Endothelial cell (in vitro differentiated cells): Measurements from ENCODE around the gene EXOC3L4. TPM values are rescaled to one million over a fixed set of nuclear protein-coding genes. Genes with fewer than 3 reads are reported as not detected.

ENCODE experiments used
- DNase-seq: peaks from one replicate; pipeline ENCODE4 v3.0.0; 2021; ENCODE audit warnings: low spot score
- H3K27ac Mint-ChIP-seq: one replicate; pipeline ENCODE4 v1.8.0; 2021; ENCODE audit warnings: mixed read lengths, inconsistent platforms; ENCODE audit not compliant: unreplicated experiment
- H3K27me3 Mint-ChIP-seq: one replicate; pipeline ENCODE4 v1.8.0; 2021; ENCODE audit warnings: mild to moderate bottlenecking, moderate library complexity, mixed read lengths, inconsistent platforms; ENCODE audit not compliant: unreplicated experiment
- H3K36me3 Mint-ChIP-seq: one replicate; pipeline ENCODE4 v1.8.0; 2021; ENCODE audit warnings: mild to moderate bottlenecking, low read depth, mixed read lengths, inconsistent platforms; ENCODE audit not compliant: unreplicated experiment
- H3K4me1 Mint-ChIP-seq: one replicate; pipeline ENCODE4 v1.8.0; 2021; ENCODE audit warnings: mild to moderate bottlenecking, mixed read lengths, inconsistent platforms; ENCODE audit not compliant: unreplicated experiment
- H3K4me3 Mint-ChIP-seq: one replicate; pipeline ENCODE4 v1.8.0; 2021; ENCODE audit warnings: mild to moderate bottlenecking, mixed read lengths, inconsistent platforms; ENCODE audit not compliant: unreplicated experiment
- H3K9me3 Mint-ChIP-seq: one replicate; pipeline ENCODE4 v1.8.0; 2021; ENCODE audit warnings: mixed read lengths, inconsistent platforms; ENCODE audit not compliant: unreplicated experiment
- total RNA-seq: library from RNA; stranded (reverse); fragmentation: NEBNext Ultra II Directional; extraction: Animal tissue kit (Norgen Biotek cat#: 25700); gene quantifications from one replicate; pipeline ENCODE4 v1.2.1, GENCODE V29; 2021; ENCODE audit not compliant: unreplicated experiment
- TF ChIP-seq, protein P1 (sequence below): fragments of 200-600 bp; sonication (generic); IDR thresholded peaks from one replicate; pipeline ENCODE4 v1.5.0; 2021; ENCODE audit warnings: antibody characterized with exemption; ENCODE audit not compliant: unreplicated experiment

The EXOC3L4 gene
- total RNA-seq, 1 donor from 2014 or later, result not detected

DNA sequence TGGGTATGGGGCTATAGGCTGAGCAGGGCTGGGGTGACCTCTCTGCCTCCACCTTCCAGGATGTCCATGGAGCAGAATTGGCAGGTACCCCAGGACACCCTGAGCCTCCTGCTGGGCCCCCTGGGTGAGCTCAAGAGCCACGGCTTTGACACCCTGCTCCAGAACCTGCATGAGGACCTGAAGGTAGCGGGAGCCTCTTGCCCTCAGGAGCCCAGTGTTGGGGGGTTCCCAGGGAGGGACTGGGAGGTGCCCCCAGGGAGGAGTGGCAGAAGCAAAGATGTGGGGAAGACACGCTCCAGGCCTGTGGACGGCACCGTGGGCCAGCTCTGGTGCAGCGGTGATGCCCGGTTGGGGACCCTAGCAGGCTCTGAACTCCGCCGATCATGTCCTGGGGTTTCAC lies 37.1 kb downstream of the EXOC3L4 start:
- TF ChIP-seq, protein P1, sequence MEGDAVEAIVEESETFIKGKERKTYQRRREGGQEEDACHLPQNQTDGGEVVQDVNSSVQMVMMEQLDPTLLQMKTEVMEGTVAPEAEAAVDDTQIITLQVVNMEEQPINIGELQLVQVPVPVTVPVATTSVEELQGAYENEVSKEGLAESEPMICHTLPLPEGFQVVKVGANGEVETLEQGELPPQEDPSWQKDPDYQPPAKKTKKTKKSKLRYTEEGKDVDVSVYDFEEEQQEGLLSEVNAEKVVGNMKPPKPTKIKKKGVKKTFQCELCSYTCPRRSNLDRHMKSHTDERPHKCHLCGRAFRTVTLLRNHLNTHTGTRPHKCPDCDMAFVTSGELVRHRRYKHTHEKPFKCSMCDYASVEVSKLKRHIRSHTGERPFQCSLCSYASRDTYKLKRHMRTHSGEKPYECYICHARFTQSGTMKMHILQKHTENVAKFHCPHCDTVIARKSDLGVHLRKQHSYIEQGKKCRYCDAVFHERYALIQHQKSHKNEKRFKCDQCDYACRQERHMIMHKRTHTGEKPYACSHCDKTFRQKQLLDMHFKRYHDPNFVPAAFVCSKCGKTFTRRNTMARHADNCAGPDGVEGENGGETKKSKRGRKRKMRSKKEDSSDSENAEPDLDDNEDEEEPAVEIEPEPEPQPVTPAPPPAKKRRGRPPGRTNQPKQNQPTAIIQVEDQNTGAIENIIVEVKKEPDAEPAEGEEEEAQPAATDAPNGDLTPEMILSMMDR, result no peak
- no peak overlapping the region for H3K4me3 Mint-ChIP-seq

DNA sequence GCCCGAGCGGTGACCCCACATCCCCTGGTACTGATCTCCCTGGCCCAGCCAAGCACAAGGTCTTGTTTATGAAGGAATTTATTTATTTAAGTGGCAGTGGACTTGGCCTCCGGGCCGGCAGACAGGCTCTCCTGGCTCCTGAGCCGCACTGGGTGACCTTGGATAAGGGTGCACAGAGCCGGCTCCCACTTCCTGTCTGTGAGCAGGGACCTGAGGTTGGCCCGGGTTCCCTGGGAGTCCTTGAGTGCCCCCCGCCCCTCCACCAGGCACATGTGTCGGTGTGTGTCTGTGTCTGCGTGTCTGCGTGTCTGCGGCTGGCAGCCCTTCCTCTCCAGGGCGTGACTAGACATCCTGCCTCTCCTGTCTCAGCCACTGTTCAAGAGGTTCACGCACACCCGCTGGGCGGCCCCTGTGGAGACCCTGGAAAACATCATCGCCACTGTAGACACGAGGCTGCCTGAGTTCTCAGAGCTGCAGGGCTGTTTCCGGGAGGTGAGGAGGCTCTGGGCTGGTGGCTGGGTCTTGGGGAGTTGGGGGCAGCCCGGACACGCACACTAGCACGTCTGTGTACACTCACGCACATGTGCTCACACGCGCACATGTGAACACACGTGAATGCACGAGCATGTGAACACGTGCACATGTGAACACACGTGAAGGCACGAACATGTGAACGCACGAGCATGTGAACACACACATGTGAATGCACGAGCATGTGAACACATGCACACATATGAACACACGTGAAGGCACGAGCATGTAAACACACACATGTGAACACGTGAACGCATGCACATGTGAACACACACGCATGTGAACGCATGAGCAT lies 38.1 kb downstream of the EXOC3L4 start:
- Mint-ChIP-seq H3K27ac (no peak overlapping the region), H3K9me3 (no peaks in the 10 kb centered on the region), H3K4me3 (no peak overlapping the region), H3K36me3 (peaks cover 55% of the 10 kb centered on the region), H3K27me3 (peaks cover 32% of the 10 kb centered on the region), H3K4me1 (no peaks in the 10 kb centered on the region)
- DNase-seq, result no peak
- TF ChIP-seq, protein P1, result no peak

More for the DNA sequence above, 37.1 kb downstream of the EXOC3L4 start:
- Mint-ChIP-seq H3K4me1 (no peaks in the 10 kb centered on the region), H3K9me3 (no peaks in the 10 kb centered on the region), H3K27me3 (peaks cover 31% of the 10 kb centered on the region), H3K27ac (no peak overlapping the region), H3K36me3 (peaks cover 49% of the 10 kb centered on the region)
- DNase-seq, result no peak

DNA sequence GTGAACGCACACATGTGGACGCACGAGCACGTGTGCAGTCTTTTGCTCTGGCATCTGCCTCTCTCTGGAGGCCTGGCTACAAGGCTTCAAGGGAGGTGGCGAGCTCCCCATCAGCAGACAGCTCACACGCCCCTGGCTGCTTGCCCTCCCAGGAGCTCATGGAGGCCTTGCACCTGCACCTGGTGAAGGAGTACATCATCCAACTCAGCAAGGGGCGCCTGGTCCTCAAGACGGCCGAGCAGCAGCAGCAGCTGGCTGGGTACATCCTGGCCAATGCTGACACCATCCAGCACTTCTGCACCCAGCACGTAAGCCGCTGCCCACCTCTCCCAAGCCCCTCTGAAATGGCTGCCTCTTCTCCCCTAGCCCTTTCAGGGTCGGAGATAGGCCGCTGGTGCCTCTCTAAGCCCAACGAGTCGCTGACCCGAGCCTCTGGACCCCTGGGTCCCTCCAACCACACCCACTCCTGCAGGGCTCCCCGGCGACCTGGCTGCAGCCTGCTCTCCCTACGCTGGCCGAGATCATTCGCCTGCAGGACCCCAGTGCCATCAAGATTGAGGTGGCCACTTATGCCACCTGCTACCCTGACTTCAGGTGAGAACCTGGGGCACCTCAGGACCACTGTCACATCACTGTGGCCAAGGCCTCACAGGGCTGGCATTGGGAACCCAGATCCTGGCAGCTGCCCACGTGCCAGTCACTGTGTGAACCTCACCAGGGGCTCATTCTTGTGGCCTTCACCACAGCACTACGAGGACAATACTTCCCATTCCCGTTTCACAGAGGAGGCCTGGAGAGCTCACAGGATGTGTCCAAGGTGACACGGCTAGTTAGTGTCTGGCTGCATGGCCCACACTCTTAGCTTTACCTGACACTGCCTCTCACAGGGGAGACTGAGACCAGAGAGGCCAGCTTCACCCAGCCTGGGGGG lies 39.0 kb downstream of the EXOC3L4 start:
- no peak for DNase-seq
- no peak overlapping the region for H3K4me3 Mint-ChIP-seq
- H3K27ac Mint-ChIP-seq, result no peak overlapping the region
- H3K4me1 Mint-ChIP-seq, result no peaks in the 10 kb centered on the region
- peaks cover 48% of the 10 kb centered on the region for H3K36me3 Mint-ChIP-seq
- H3K27me3 Mint-ChIP-seq, result peaks cover 25% of the 10 kb centered on the region
- TF ChIP-seq, protein P1, result no peak
- H3K9me3 Mint-ChIP-seq, result no peaks in the 10 kb centered on the region

DNA sequence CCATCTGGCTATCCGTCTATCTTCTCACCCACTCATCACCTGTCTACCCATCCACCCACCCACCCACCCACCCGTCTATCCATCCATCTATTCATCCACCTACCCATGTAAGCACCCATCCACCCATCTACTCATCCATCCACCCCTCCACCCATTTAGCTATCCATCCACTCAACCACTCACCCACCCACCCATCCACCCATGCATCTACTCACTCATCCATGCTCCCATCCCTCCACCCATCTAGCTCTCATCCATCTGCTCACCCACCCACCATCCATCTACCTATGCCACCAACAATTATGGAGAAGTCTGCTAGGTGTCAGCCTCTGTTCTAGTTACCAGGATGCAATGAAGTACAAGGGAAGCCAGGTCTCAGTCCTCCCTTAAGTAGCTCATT lies 39.9 kb downstream of the EXOC3L4 start:
- Mint-ChIP-seq H3K9me3 (no peaks in the 10 kb centered on the region), H3K4me3 (peak overlapping the region; percentile 73), H3K4me1 (peaks cover 2% of the 10 kb centered on the region)

More for the DNA sequence above, 39.9 kb downstream of the EXOC3L4 start:
- Mint-ChIP-seq H3K27me3 (peaks cover 17% of the 10 kb centered on the region), H3K27ac (no peak overlapping the region), H3K36me3 (peaks cover 40% of the 10 kb centered on the region)
- TF ChIP-seq, protein P1, result no peak
- DNase-seq, result no peak
